MM.1S (cell line): ENCODE results near the gene ASCC3.

Experiments used
- EZH2 ChIP-seq: fragments of 300-600 bp; sonication (generic); optimal IDR thresholded peaks from 2 replicates; pipeline ENCODE3; 2017; ENCODE audit warnings: low read depth, mild to moderate bottlenecking, antibody characterized with exemption, low read length, mixed read lengths
- EZH2phosphoT487 ChIP-seq: fragments of 300-600 bp; sonication (generic); IDR thresholded peaks from 2 replicates; pipeline ENCODE4 v1.6.1; 2018; ENCODE audit warnings: antibody characterized with exemption, low read length
- TF ChIP-seq, protein P1 (sequence below): fragments of 300-600 bp; sonication (generic); IDR thresholded peaks from 2 replicates; pipeline ENCODE4 v1.5.1; 2016; ENCODE audit warnings: antibody characterized with exemption, low read length, mixed read lengths

DNA sequence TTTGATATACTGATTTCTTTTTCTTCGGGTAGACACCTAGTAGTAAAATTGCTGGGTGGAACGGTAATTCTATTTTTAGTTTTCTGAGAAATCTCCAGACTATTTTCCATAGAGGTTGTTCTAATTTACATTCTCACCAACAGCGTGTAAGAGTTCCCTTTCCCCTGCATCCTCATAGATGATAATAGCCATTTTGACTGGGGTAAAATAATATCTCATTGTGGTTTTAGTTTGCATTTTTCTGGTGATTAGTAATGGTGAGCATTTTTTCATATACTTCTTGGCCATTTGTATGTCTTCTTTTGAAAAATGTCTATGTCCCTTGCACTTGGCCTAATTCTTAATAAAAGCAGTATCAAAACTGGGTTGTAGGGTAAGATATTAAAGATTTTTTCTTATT lies 267.5 kb downstream of the ASCC3 start:
- TF ChIP-seq, protein P1, sequence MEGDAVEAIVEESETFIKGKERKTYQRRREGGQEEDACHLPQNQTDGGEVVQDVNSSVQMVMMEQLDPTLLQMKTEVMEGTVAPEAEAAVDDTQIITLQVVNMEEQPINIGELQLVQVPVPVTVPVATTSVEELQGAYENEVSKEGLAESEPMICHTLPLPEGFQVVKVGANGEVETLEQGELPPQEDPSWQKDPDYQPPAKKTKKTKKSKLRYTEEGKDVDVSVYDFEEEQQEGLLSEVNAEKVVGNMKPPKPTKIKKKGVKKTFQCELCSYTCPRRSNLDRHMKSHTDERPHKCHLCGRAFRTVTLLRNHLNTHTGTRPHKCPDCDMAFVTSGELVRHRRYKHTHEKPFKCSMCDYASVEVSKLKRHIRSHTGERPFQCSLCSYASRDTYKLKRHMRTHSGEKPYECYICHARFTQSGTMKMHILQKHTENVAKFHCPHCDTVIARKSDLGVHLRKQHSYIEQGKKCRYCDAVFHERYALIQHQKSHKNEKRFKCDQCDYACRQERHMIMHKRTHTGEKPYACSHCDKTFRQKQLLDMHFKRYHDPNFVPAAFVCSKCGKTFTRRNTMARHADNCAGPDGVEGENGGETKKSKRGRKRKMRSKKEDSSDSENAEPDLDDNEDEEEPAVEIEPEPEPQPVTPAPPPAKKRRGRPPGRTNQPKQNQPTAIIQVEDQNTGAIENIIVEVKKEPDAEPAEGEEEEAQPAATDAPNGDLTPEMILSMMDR = no peak
- TF ChIP-seq EZH2phosphoT487 = no peak
- no peak for TF ChIP-seq EZH2
